Fibroblast of skin of scalp (primary cell): ENCODE data around the gene DUXB.

ENCODE experiments used
- DNase-seq: peaks from one replicate; pipeline ENCODE4 v3.0.0-alpha.2; 2013

The DUXB gene

GRCh38 chr16:75660321-75660720, 40.9 kb downstream of the DUXB start:
- no peak for DNase-seq

GRCh38 chr16:75658175-75658574, 43.1 kb downstream of the DUXB start:
- DNase-seq, result no peak

GRCh38 chr16:75653922-75654321, 47.3 kb downstream of the DUXB start:
- peak; percentile 87 for DNase-seq

GRCh38 chr16:75648265-75649076, 52.8 kb downstream of the DUXB start:
- peak; percentile 73 for DNase-seq

GRCh38 chr16:75647492-75648264, 53.6 kb downstream of the DUXB start, which contains the start of the genes KARS1 and TERF2IP:
KARS1 (minus strand) TSS chr16:75647665; CDS start chr16:75647639, 26 bp downstream.
TERF2IP (plus strand) TSS chr16:75647773; CDS start chr16:75647883, 110 bp downstream.
- peak; percentile 94 for DNase-seq

- no peak for DNase-seq
Observed at GRCh38 chr16:75647112-75647491, 54.2 kb downstream of the DUXB start.

GRCh38 chr16:75644240-75645012, 56.8 kb downstream of the DUXB start:
- DNase-seq, result no peak
